Measurements from ENCODE around the gene PPL. TPM values are rescaled to one million over a fixed set of nuclear protein-coding genes. Genes with fewer than 3 reads are reported as not detected.

PPL gene
- total RNA-seq, 1 experiment from 2014 or later = 28.5 TPM

GRCh38 chr16:4882633-4883285 lies 54.2 kb downstream of the PPL start:
- no peaks in the 10 kb centered on the region for H3K4me1 Mint-ChIP-seq
- no peak for ATAC-seq
- H3K36me3 Mint-ChIP-seq = peaks cover 73% of the 10 kb centered on the region
- H3K4me3 Mint-ChIP-seq = no peak overlapping the region
- no peaks in the 10 kb centered on the region for H3K27me3 Mint-ChIP-seq (ENCODE audit: low read depth)
- TF ChIP-seq ARID4B (CRISPR knock-in tag; IDR thresholded peaks at IDR 0.05; ENCODE audit: borderline replicate concordance) (no peak), AFF4 (CRISPR knock-in tag; IDR thresholded peaks at IDR 0.05; ENCODE audit: borderline replicate concordance) (no peak), ZBTB21 (CRISPR knock-in tag; IDR thresholded peaks at IDR 0.05; ENCODE audit: borderline replicate concordance) (no peak)
- DNase-seq (ENCODE audit: low spot score) = no peak
- H3K27ac Mint-ChIP-seq = no peak overlapping the region; the same call in 1 of the 2 replicates
- no peaks in the 10 kb centered on the region for H3K9me3 Mint-ChIP-seq
- ChIA-PET POLR2A (interaction anchor here (0.9 kb wide), 1 partner anchor 54 kb away, joined by 4 read pairs; the partner anchor contains the start of gene PPL), CTCF (interaction anchor here (2.7 kb wide), 1 partner anchor 73 kb away, joined by 12 read pairs; no protein-coding TSS in a partner anchor)

GRCh38 chr16:4882000-4882632 lies 54.8 kb downstream of the PPL start:
- TF ChIP-seq KAT7 (CRISPR knock-in tag; IDR thresholded peaks at IDR 0.05; ENCODE audit: borderline replicate concordance) (no peak), SOX15 (CRISPR knock-in tag; IDR thresholded peaks at IDR 0.05) (no peak), ZNF263 (CRISPR knock-in tag; IDR thresholded peaks at IDR 0.05; ENCODE audit: low read depth) (no peak), NFYB (CRISPR knock-in tag; conservative IDR thresholded peaks at IDR 0.05; ENCODE audit: low read depth) (no peak), NR2C2 (CRISPR knock-in tag; IDR thresholded peaks at IDR 0.05) (no peak), E2F4 (CRISPR knock-in tag; IDR thresholded peaks at IDR 0.05; ENCODE audit: borderline replicate concordance, low read depth) (no peak), JAZF1 (CRISPR knock-in tag; IDR thresholded peaks at IDR 0.05) (no peak), ATF2 (CRISPR knock-in tag; IDR thresholded peaks at IDR 0.05; ENCODE audit: borderline replicate concordance, low read depth) (no peak), CREM (CRISPR knock-in tag; IDR thresholded peaks at IDR 0.05) (no peak), ZNF396 (CRISPR knock-in tag; IDR thresholded peaks at IDR 0.05; ENCODE audit: borderline replicate concordance) (no peak), TP53 (CRISPR knock-in tag; IDR thresholded peaks at IDR 0.05) (no peak), RORB (CRISPR knock-in tag; IDR thresholded peaks at IDR 0.05) (no peak), CREB1 (CRISPR knock-in tag; IDR thresholded peaks at IDR 0.05) (no peak), IRF2 (CRISPR knock-in tag; IDR thresholded peaks at IDR 0.05; ENCODE audit: borderline replicate concordance, low read depth) (no peak), GABPB1 (CRISPR knock-in tag; IDR thresholded peaks at IDR 0.05) (no peak), ZBTB43 (CRISPR knock-in tag; IDR thresholded peaks at IDR 0.05) (no peak)
- H3K27ac Mint-ChIP-seq = no peak overlapping the region
- DNase-seq (ENCODE audit: low spot score) = no peak

More at GRCh38 chr16:4882000-4882632, 54.8 kb downstream of the PPL start:
- ATAC-seq = no peak
- H3K36me3 Mint-ChIP-seq = peaks cover 74% of the 10 kb centered on the region
- H3K9me3 Mint-ChIP-seq = no peaks in the 10 kb centered on the region
- no peak overlapping the region for H3K4me3 Mint-ChIP-seq
- CTCF ChIA-PET = no interaction called here
- no peaks in the 10 kb centered on the region for H3K27me3 Mint-ChIP-seq (ENCODE audit: low read depth)
- POLR2A ChIA-PET = no interaction called here
- H3K4me1 Mint-ChIP-seq = no peaks in the 10 kb centered on the region
